HepG2 (cell line): Measurements from ENCODE around the gene DUSP12. TPM values are rescaled to one million over a fixed set of nuclear protein-coding genes. Genes with fewer than 3 reads are reported as not detected.

Source experiments
- ARID5B ChIP-seq: IDR thresholded peaks from 2 replicates; pipeline ENCODE4 v1.4.0; 2020; ENCODE audit warnings: mild to moderate bottlenecking, missing genetic modification reagents
- BCL6 ChIP-seq: IDR thresholded peaks from 2 replicates; pipeline ENCODE4 v1.6.1; 2016; ENCODE audit warnings: missing genetic modification reagents, missing compliant biosample characterization
- BORCS8-MEF2B ChIP-seq: sonication (generic); formaldehyde crosslinking; IDR thresholded peaks from 2 replicates; pipeline ENCODE4 v1.8.0; 2022; ENCODE audit warnings: mild to moderate bottlenecking, missing genetic modification reagents
- EEA1 ChIP-seq: sonication (generic); formaldehyde crosslinking; IDR thresholded peaks from 2 replicates; pipeline ENCODE4 v1.5.1; 2020; ENCODE audit warnings: mild to moderate bottlenecking, missing genetic modification reagents, borderline replicate concordance
- ERF ChIP-seq: IDR thresholded peaks from 2 replicates; pipeline ENCODE4 v1.6.1; 2018; ENCODE audit warnings: missing biosample characterization, missing genetic modification reagents
- GLMP ChIP-seq: sonication (generic); formaldehyde crosslinking; IDR thresholded peaks from 2 replicates; pipeline ENCODE4 v1.9.0; 2021; ENCODE audit warnings: missing genetic modification reagents, mild to moderate bottlenecking, borderline replicate concordance
- HNF4G ChIP-seq, 2 experiments: sonication (generic) in 1 of 2; formaldehyde crosslinking in 1 of 2; IDR thresholded peaks; 2 replicates each; pipeline versions ENCODE4 v1.4.0 to v1.6.1; 2011 to 2020; ENCODE audit warnings: borderline replicate concordance in 2 of 2, low read depth in 2 of 2, mild to moderate bottlenecking in 2 of 2, low read length in 1 of 2, missing genetic modification reagents in 1 of 2, moderate library complexity in 1 of 2
- IRX3 ChIP-seq: sonication (generic); formaldehyde crosslinking; IDR thresholded peaks from 2 replicates; pipeline ENCODE4 v1.8.1; 2023; ENCODE audit warnings: mild to moderate bottlenecking, low read depth, missing genetic modification reagents, borderline replicate concordance
- KLF11 ChIP-seq: IDR thresholded peaks from 2 replicates; pipeline ENCODE4 v1.6.1; 2016; ENCODE audit warnings: missing compliant biosample characterization
- MXI1 ChIP-seq: IDR thresholded peaks from 3 replicates; pipeline ENCODE4 v1.6.1; 2012; ENCODE audit warnings: low read depth, low read length, inconsistent platforms, borderline replicate concordance
- NFIB ChIP-seq: sonication (generic); formaldehyde crosslinking; IDR thresholded peaks from 2 replicates; pipeline ENCODE4 v1.9.0; 2021; ENCODE audit warnings: missing genetic modification reagents, mild to moderate bottlenecking, borderline replicate concordance
- NR2F1 ChIP-seq, 2 experiments: fragments of 450-650 bp in 1 of 2; formaldehyde crosslinking in 1 of 2; IDR thresholded peaks; 2 replicates each; pipeline versions ENCODE4 v1.5.0 to v1.6.1; 2016 to 2020; ENCODE audit warnings: mild to moderate bottlenecking in 1 of 2, missing compliant biosample characterization in 1 of 2, missing genetic modification reagents in 1 of 2, moderate library complexity in 1 of 2
- PRDM15 ChIP-seq: sonication (generic); formaldehyde crosslinking; IDR thresholded peaks from 2 replicates; pipeline ENCODE4 v1.4.0; 2020; ENCODE audit warnings: missing genetic modification reagents
- RFX3 ChIP-seq: IDR thresholded peaks from 2 replicates; pipeline ENCODE4 v1.6.1; 2016; ENCODE audit warnings: missing biosample characterization, missing genetic modification reagents
- SAP130 ChIP-seq: IDR thresholded peaks from 2 replicates; pipeline ENCODE4 v1.6.1; 2016; ENCODE audit warnings: low read depth
- SP1 ChIP-seq, 2 experiments: fragments of 450-650 bp in 1 of 2; sonication (generic) in 1 of 2; formaldehyde crosslinking in 1 of 2; IDR thresholded peaks; 2 replicates each; pipeline versions ENCODE4 v1.4.0 to v1.6.1; 2016 to 2020; ENCODE audit warnings: missing genetic modification reagents in 1 of 2
- TAF1 ChIP-seq: sonication (generic); formaldehyde crosslinking; IDR thresholded peaks from 2 replicates; pipeline ENCODE4 v1.4.0; 2020; ENCODE audit warnings: missing genetic modification reagents
- TRIM24 ChIP-seq: sonication (generic); formaldehyde crosslinking; IDR thresholded peaks from 2 replicates; pipeline ENCODE4 v1.8.0; 2022; ENCODE audit warnings: mild to moderate bottlenecking, missing genetic modification reagents
- ZNF558 ChIP-seq: sonication (generic); formaldehyde crosslinking; IDR thresholded peaks from 2 replicates; pipeline ENCODE4 v1.9.0; 2022; ENCODE audit warnings: mild to moderate bottlenecking, missing genetic modification reagents, borderline replicate concordance
- polyA plus RNA-seq, 8 experiments: library from polyadenylated mRNA; depleted of rRNA in 3 of 8; stranded (reverse) in 7 of 8; unstranded in 1 of 8; fragments of >200 nt; fragmentation: Illumina TruSeq in 4 of 8; extraction: Trizol in 4 of 8; gene quantifications; 2 replicates each; pipeline versions ENCODE4 v1.2.1 to v1.2.3, GENCODE V29; 2011 to 2016; ENCODE audit warnings: low read depth in 4 of 8, missing spikeins in 1 of 8, mixed read lengths in 1 of 8; ENCODE audit not compliant: insufficient read depth in 1 of 8
- total RNA-seq, 5 experiments: library from RNA; depleted of rRNA; stranded (reverse); fragments of >200 nt; fragmentation: Illumina TruSeq; extraction: Trizol; gene quantifications; 2 replicates each; pipeline ENCODE4 v1.2.3, GENCODE V29; 2016; ENCODE audit warnings: low read depth in 1 of 5

The DUSP12 gene
- total and polyA plus RNA-seq, 2 of the 13 experiments (the other 11 are each of a cell fraction or from before 2014, with no cell fraction given): 36.7 to 37.1 TPM

GRCh38 chr1:161766102-161766981 lies 16.8 kb downstream of the DUSP12 start, which contains the start of gene ATF6 (continued):
- TF ChIP-seq SAP130: peak; percentile 97
- no peak for TF ChIP-seq NR2F1 (CRISPR knock-in tag; IDR thresholded peaks at IDR 0.05)
- peak; percentile 77 for TF ChIP-seq BCL6 (CRISPR knock-in tag)
- TF ChIP-seq EEA1 (CRISPR knock-in tag): no peak
- TF ChIP-seq TAF1 (CRISPR knock-in tag): peak; percentile 63; the same call in 1 of the 2 replicates
- no peak for TF ChIP-seq TRIM24 (CRISPR knock-in tag)
- TF ChIP-seq SP1 (IDR thresholded peaks at IDR 0.05): no peak
- peak; percentile 65; the same call in 1 of the 2 replicates for TF ChIP-seq SP1 (CRISPR knock-in tag; IDR thresholded peaks at IDR 0.05)
- no peak for TF ChIP-seq HNF4G (IDR thresholded peaks at IDR 0.05; ENCODE audit: borderline replicate concordance, low read depth, low read length)
- TF ChIP-seq HNF4G (CRISPR knock-in tag; IDR thresholded peaks at IDR 0.05; ENCODE audit: borderline replicate concordance, low read depth): 0 out of 2 replicates have a peak, but pooled peaks have one; percentile 23
- TF ChIP-seq ERF (CRISPR knock-in tag): peak; percentile 85
- no peak for TF ChIP-seq ZNF558 (CRISPR knock-in tag)
- TF ChIP-seq NFIB: no peak
- TF ChIP-seq MXI1: peak; percentile 66; the same call in 1 of the 3 replicates
- 0 out of 2 replicates have a peak, but pooled peaks have one; percentile 14 for TF ChIP-seq IRX3 (CRISPR knock-in tag)
- no peak for TF ChIP-seq GLMP
- TF ChIP-seq ARID5B (CRISPR knock-in tag): peak; percentile 81
- TF ChIP-seq PRDM15: no peak
- TF ChIP-seq KLF11 (CRISPR knock-in tag): peak; percentile 62; the same call in 1 of the 2 replicates
- TF ChIP-seq RFX3: no peak
- TF ChIP-seq BORCS8-MEF2B (CRISPR knock-in tag): no peak
